Stimulated activated CD4-positive, alpha-beta T cell treated with anti-CD3 and anti-CD28 coated beads, Interleukin-4, amount 100 ng/mL, for 48 hours (primary cell): ENCODE data around the gene RNF5.
"Not testable (repeated sequence)": the region's sequence is repeated elsewhere in the genome, so short reads cannot be mapped to it uniquely, and the experiment has no call there.

ENCODE experiments used
- DNase-seq, 2 donors: peaks; one replicate each; pipeline ENCODE4 v3.0.0-alpha.2; 2020; ENCODE audit warnings: low read depth in 2 of 2

The RNF5 gene

DNA sequence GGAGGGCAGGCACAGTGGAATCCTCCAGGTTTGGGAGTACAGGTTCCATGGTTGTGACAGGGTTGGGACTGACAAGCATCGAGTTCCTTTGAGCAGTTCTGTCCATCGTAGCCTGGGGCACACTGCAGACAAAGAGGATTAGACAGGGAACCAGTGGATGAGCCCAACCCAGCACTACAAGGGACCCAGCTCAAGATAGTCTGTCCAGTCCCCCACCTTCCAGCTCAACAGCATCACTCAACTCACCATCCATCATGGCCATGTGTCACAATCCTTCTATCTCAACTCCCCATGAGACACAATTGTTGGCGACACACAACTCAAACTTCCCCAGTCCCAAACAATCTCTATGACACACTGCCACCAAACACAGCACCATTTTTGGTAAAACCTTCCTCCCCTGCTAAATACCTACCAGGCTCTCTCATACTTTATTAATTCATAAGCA is 26.1 kb downstream of the RNF5 start:
- no peak for DNase-seq

DNA sequence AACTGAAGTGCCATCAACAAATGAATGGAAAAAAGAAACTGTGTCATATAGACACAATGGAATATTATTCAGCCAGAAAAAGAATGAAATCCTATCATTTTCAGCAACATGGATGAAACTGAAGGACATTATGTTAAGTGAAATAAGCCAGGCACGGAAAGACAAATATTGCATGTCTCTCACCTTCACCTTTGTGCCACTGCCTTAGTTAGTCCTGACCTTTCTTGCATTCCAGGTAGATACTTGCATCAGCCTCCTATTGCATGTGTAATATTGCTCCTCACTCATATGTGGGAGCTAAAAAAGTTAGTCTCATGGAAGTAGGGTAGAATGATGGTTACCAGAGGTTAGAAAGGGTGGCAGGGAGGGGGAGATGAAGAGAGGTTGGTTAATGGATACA is 30.8 kb downstream of the RNF5 start:
- DNase-seq: no peak

DNA sequence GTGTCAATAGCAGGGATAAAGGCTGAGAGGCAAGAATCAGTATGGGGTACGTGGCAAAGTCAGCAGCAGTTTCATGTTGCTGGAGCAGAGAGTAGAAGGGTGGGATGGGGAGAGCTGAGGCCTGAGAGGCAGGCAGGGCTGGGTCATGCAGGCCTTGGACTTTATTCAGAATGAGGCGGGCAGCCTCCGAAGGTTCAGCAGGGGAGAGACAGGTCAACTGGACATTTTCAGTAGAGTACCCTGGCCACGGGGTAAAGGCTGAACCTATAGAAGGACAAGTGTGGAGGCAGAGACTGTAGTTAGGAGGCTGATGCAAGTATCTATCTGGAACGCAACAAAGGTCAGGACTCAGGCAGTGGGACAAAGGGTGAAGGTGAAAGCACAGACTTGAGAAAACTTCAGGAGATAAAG is 32.0 kb downstream of the RNF5 start:
- no peak for DNase-seq

DNA sequence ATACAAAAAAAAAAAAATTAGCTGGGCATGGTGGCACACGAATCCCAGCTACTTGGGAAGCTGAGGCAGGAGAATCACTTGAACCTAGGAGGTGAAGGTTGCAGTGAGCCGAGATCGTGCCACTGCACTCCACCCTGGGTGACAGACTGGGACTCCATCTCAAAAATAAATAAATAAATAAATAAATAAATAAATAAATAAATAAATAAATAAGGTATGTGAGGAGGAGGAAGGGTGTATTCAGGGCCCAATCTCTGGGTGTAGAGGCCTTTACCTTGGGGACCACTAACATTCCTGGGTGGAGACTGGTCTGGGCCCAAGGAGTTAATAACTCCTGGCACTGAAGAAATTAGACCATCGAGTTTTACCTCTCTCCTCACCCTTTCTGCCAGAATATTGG is 33.2 kb downstream of the RNF5 start:
- not testable (repeated sequence) for DNase-seq

DNA sequence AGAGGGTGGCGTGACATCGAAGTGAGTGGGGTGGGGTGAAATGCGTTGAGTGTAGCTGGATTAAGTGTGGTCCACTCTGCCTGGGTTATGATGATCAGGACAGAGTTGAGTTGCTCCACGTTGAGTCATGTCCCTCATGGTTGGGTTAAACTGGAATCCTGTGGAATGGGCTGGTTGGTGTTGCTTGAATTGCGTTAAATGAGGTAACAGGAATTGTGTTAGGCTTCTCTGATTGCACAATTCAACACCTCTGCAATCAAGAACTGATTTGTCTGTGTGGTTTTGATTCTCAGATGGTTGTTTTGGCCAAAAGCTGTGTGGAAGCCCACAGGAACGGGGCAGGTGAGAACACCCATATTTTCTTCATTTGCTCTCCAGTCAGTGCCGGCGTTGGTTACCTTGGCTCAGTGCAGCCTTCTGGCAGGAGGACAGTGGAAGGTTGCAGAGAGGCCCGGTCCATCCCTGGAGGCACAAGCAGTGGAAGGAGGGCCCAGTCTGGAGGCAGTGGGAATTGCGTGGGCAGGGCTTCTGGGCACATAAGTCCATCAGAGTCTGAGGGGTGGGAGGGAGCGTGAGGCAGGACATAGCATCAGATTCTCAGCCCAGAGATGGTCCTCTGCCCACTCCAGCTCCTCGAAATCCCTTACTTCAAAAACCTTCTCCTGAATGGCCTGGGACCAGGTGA is 34.0 kb downstream of the RNF5 start:
- DNase-seq: no peak

DNA sequence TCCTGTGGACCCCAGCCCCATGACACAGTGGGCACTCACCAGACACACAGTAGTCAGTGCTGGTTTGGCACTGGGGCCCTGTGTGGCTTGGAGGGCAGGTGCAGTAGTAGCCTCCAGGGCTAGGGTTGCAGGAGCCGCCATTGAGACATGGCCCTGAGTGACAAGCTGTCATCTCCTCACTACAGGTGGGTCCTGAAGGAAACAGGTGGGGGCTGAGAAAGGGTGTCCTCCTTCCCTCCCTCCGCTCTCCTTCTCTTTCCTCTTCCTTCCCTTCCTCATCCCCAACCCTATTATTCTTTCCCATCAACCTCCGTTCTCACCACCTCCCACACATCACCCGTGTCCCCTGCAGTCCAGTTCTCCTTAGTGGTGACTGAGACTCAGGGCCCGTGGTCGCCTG is 35.4 kb downstream of the RNF5 start:
- no peak for DNase-seq

DNA sequence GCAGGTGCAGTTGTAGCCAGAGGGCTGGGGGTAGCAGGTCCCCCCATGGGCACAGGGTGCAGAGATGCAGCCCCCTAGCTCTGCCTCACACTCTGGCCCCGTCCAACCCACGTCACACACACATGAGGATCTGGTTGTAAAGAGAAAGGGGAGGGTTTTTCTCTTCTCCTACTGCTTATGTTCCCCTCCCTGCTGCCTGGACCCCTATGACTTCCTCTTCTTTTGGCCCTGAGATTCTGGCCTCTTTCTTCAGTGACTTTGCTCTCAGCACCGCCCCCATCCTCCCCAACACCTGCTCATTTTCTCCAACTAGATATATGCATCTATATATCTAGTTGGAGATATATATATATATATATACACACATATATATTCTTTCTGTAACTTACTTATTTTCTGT is 35.9 kb downstream of the RNF5 start:
- DNase-seq: no peak

DNA sequence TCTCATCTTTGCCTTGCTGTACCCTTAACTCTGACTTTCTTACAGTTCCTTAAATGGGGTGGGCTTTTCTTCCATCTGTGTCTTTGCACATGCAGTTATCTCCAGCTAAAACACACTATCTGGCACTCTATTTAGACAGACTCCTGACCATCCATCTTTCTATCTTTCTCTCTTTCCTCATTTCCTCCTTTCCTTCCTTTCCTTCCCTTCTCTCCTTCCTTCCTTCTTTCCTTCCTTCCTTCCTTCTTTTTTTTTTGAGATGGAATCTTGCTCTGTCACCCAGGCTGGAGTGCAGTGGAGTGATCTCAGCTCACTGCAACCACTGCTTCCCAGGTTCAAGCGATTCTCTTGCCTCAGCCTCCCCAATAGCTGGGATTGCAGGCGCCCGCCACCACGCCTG is 37.4 kb downstream of the RNF5 start:
- no peak for DNase-seq

DNA sequence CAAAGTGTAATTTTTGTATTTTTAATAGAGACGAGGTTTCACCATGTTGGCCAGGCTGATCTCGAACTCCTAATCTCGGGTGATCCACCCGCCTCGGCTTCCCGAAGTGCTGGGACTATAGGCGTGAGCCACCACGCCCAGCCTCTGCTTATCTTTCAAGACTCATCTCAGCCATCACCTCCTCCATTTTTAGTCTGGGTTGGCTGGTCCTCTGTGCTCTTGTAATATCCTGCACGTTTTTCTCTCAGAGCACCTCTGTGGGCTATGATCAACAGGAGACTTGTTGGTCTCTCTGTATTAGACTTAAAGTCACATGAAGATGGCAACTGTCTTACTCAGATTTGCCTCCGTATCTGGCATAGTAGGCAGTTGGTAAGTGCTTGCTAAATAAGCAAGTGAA is 38.1 kb downstream of the RNF5 start:
- DNase-seq: no peak

DNA sequence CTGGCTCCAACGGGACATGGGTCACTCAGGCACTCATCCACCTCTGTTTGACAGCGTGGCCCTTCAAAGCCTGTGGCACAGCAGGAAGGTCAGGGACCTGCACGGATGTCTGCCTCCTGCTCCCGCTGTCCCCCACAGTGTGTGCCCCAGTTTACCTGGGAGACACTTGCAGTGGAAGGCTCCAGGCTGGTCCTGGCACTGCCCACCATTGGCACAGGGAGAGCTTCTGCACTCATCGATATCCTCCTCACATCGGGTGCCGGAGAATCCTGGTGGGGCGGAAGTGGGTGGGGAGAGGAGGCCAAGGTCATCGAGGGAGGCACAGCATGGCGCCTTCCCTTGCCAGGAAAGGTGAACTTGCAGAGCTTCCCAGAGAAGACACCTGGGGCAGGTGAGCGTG is 38.8 kb downstream of the RNF5 start:
- no peak for DNase-seq

DNA sequence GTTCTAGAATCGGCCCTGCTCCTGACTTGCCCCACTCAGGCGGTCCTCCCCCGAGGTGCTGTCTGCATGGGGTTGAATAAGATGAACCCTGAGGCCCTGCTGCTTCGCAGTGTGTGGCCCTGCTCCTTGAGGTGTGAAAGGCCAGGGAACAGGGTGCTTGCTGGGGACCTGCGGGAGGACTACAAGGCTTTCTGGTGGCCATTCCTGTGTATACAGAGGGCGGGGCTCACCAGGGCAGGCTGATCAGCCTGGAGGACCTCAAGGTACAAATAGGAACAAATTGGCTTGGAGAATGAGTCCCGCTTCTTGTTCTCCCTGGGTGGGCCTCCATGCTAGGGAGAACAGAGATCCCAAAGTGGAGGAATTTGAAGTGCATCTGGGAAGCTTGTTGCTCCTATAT is 40.0 kb downstream of the RNF5 start:
- DNase-seq: no peak

DNA sequence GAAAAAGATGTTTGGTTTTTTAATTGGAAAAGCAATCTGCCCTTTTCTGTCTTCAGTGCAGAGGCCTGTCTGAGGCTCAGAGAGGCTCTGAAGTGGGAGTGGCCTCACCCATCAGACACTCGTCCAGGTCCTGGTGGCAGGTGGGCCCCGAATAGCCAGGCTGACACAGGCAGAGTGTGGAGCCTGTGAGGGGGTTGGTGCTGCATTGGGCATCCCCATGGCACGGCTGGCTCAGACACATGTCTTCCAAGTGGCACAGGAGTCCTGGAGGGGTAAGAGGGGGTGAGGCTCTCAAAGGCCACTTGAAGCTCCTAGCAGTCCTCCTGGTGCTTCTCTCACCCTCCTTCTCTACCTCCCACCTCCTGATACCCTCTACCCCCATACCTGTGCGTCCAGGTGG is 41.8 kb downstream of the RNF5 start:
- DNase-seq: no peak

DNA sequence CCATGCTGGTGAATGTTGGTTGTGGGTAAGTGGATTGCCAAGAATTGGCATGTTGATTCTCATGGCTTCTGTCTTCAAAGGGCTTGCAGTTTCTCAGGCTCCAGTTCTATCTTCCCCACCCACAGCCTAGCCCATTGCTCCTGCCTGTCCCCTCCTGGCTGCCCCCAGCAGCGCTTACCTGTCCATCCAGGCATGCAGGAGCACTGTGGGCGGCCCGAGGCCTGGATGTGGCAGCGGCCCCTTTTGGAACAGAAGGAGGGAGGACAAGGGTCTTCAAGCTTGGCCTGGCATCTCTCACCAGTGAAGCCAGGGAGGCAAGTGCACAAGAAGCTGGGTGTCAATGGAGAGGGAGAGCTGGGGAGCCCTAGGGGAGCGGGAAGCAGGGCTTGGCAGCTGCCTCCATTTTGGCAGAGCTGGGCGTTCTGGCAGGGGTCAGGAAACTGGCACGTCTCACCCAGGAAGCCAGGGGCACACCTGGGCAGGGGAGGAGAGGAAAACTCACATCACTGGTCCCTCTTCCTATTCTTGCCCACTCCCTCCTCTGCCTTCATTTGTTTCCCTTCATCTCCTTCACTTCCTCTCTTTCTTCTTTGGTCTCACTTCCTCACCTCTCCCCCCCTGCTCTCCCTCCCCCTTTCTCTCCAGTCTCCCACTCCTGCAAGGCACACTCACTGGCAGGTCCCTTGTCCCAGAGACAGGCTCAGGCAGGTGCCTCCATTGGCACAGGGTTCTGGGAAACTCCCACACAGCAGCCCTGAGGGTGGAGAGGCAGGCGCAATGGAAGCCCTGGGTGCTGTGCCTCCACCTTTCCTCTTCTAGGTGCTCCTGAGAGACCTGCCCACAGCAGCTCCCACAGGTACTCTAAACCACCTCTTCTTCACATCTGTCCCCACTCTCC is 44.4 kb downstream of the RNF5 start:
- no peak for DNase-seq

DNA sequence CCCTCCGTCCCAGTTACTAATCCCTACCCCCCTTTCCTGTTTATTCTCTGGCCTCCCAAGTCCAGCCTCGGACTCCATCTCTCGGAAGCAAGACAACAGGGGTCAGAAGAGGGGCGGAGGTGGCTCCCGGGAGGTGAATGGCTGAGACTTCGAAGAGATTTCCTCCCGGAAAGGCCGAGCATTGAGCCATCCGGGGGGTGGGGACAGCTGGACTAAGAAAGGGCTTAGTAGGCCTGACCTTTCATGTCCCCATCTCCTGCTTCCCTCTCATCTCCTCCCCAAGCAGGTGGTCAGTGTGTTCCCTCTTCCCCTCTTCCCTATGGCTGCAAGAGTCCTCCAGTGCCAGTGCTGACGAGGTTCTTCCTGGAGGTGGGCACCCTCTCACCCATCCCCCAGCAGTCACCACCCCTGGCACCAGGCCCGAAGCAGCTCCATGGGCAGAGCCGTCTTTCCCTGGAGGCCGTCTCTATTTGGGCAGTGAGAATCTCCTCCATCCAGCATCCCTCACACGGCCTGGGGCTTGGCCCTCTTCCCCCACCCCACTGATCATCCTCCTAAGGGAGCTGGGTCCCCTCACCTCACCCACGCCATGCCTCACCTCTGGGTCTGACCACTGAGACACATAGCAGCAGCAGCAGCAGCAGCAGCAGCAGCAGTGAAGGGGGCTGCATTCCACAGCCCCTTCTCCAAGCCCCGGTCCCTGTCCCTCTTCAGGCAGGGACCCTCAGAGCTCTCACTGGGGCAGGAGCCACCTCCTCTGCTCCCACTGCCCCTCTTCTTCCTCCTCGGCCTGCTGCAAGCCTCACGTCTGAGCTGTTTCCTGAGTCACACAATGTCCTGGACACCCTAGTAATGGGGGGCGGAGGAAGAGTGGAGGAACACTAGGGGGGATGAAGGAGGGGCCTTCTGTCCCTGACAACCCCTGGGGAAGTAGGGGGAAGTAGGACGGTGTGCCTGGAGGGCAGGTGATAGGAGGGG is 45.3 kb downstream of the RNF5 start, which contains the start of gene NOTCH4:
NOTCH4 (minus strand) TSS at position 810 of the 978 bp plus-strand sequence; CDS start at position 671, 139 bp downstream.
- no peak for DNase-seq

DNA sequence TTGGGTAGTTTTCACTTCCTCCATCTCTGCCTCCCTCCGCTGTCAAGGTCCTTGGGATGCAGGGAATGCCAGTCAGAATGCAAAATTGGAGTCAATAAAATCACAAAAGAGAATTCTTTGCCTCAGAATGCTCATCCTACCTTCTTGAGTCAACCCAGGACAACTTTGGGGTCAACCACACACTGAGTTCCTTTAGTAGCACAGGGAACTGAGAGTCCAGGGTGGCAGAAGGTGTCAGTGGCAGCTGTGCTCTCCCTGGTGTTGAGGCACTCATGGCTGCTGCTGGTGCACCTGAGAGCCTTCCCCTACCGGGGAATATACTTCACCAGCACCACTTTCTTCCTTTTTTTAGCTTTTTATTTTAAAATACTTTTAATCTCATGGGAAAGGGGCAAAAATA is 46.5 kb downstream of the RNF5 start:
- no peak for DNase-seq

DNA sequence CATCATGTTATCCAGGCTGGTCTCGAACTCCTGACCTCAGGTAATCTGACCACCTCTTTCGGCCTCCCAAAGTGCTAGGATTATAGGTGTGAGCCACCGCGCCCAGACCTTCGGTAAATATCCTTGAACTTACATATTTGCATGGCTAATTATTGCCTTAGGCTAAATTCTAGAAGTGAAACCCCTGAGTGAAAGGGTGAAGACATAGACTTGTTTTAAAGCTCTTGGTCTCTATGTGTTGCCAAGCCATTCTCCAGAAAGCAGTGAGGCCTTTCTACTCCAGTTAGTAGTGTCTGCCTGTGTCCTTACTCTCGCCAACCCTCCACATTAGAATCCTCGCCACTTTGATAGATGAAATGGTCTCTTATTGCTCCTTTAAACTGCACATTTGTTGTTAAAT is 48.2 kb downstream of the RNF5 start:
- no peak for DNase-seq
